RWPE1 (cell line): ENCODE results near the gene DENND4B.

Experiments used
- CTCF ChIA-PET: fragments of 350-600 bp; sonication (Branson Sonifier 250); formaldehyde crosslinking; extraction: SDS; loops from one replicate; lab custom pipeline; 2021; lab: Yijun Ruan, JAX
- POLR2A ChIA-PET: fragments of 400-600 bp; formaldehyde crosslinking; extraction: SDS; loops from one replicate; lab custom pipeline; 2020; ENCODE audit warnings: antibody characterized with exemption; ENCODE audit not compliant: low non-redundant PET; lab: Yijun Ruan, JAX
- DNase-seq: peaks from one replicate; pipeline ENCODE4 v3.0.0; 2012; ENCODE audit warnings: low spot score
- H3K27ac ChIP-seq: fragments of 450-650 bp; 2 replicates; pipeline ENCODE4 v1.5.1; 2017
- CTCF ChIP-seq: fragments of 450-650 bp; conservative IDR thresholded peaks from 2 replicates; pipeline ENCODE4 v1.5.1; 2017; ENCODE audit warnings: low read depth, mild to moderate bottlenecking

The DENND4B gene

GRCh38 chr1:153963030-153963849 is 16.7 kb upstream of the DENND4B start, which contains the start of gene SLC39A1:
Gene SLC39A1 (minus strand): TSS chr1:153963537. CDS start chr1:153962715, 822 bp downstream.
- POLR2A ChIA-PET = interaction anchor here (0.5 to 1.3 kb wide), 7 partner anchors 23 to 413 kb away, joined by 3 to 10 read pairs (median 4); partner anchors contain the start of genes ILF2 and RAB13
- no peak for TF ChIP-seq CTCF
- peak within 1 kb of the TSS; percentile 98 for H3K27ac ChIP-seq
- CTCF ChIA-PET = interaction anchor here (0.7 to 1.9 kb wide), 2 partner anchors 17 to 143 kb away, joined by 3 to 5 read pairs; partner anchors contain the start of gene DENND4B
- DNase-seq = peak; percentile 94

- TF ChIP-seq CTCF = no peak
- ChIA-PET POLR2A (interaction anchor here (0.5 to 1.3 kb wide), 2 partner anchors 24 to 261 kb away, joined by 3 to 4 read pairs; partner anchors contain the start of gene RAB13), CTCF (interaction anchor here (0.7 to 1.9 kb wide), 4 partner anchors 16 to 142 kb away, joined by 3 to 5 read pairs (median 4); partner anchors contain the start of genes DENND4B and RAB13)
- H3K27ac ChIP-seq = peak overlapping the region; percentile 98
- DNase-seq = no peak
These were observed 15.8 kb upstream of the DENND4B start for GRCh38 chr1:153962088-153963029.

GRCh38 chr1:153961421-153961820 is 14.9 kb upstream of the DENND4B start:
- CTCF ChIA-PET = interaction anchor here (0.6 to 0.7 kb wide), 2 partner anchors 19 to 123 kb away, joined by 4 to 5 read pairs; no protein-coding TSS in a partner anchor
- POLR2A ChIA-PET = no interaction called here
- no peak for DNase-seq
- no peak for TF ChIP-seq CTCF
- no peak overlapping the region for H3K27ac ChIP-seq

GRCh38 chr1:153960206-153960605 is 13.7 kb upstream of the DENND4B start:
- TF ChIP-seq CTCF = no peak
- CTCF ChIA-PET = interaction anchor here (0.7 kb wide), 1 partner anchor 344 kb away, joined by 3 read pairs; the partner anchor contains the start of gene S100A14
- H3K27ac ChIP-seq = peak overlapping the region; percentile 90
- POLR2A ChIA-PET = no interaction called here
- DNase-seq = no peak

- ChIA-PET CTCF (no interaction called here), POLR2A (no interaction called here)
- peak overlapping the region; percentile 90 for H3K27ac ChIP-seq
- TF ChIP-seq CTCF = no peak
- DNase-seq = no peak
These were observed 12.9 kb upstream of the DENND4B start for GRCh38 chr1:153959454-153959853.

- POLR2A ChIA-PET = no interaction called here
- TF ChIP-seq CTCF = no peak
- peak overlapping the region; percentile 90 for H3K27ac ChIP-seq
- DNase-seq = no peak
- CTCF ChIA-PET = interaction anchor here (0.5 to 1.0 kb wide), 4 partner anchors 8 to 216 kb away, joined by 4 to 8 read pairs (median 4); partner anchors contain the start of gene DENND4B
These were observed 12.4 kb upstream of the DENND4B start for GRCh38 chr1:153958961-153959260.
